T-helper 1 cell treated with Interleukin-12 subunit alpha and Interleukin-12 subunit beta and Interleukin-4 antibody, amounts not matched to agents 30 ng/mL and 1 ng/mL, for 36 hours (primary cell): ENCODE data around the gene NTN3. TPM values are rescaled to one million over a fixed set of nuclear protein-coding genes. Genes with fewer than 3 reads are reported as not detected.

ENCODE experiments used
- intact Hi-C: fragments of 100-400 bp; cut with micrococcal nuclease; formaldehyde crosslinking; loops from one replicate; pipeline ENCODE4 v1.15.1; 2024
- total RNA-seq: library from RNA; stranded (reverse); gene quantifications from 2 replicates; pipeline ENCODE4 v1.2.3, GENCODE V29; 2022

Gene NTN3
- total RNA-seq, 1 donor from 2014 or later = not detected

GRCh38 chr16:2464333-2464732, 6.8 kb upstream of the NTN3 start:
- intact Hi-C loops = no loop called here

DNA sequence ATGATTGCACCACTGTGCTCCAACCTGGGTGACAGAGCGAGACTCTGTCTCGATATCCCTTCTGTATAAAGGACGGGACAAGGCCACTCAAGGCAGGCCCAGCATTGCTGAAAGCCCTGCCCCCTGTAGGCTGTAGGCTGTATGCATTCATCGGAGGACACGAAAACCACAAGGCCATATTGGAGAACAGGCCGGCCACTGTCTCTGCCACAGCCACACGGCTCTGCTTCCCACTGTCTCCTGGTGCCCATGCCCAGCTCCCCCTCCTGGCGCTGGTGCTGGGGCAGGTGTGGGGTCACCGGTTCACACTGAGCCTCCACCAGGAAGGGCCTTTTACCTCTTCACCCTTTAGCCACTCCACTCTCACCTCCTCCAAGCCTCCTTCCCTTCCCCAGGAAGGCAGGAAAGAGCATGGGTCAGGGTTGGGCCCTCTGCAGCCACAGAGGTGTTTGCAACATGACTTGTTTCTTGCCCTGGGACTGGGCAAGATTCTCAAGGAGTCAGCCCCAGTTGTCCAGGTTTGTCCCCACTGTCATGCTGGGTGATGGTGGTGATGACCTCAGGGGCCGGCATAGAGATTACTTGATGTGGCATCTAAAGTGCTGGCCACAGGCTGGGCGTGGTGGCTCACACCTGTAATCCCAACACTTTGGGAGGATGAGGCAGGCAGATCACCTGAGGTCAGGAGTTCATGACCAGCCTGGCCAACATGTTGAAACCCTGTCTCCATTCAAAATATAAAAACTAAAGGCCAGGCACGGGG, 5.3 kb upstream of the NTN3 start:
- intact Hi-C loops = no loop called here

GRCh38 chr16:2466667-2467527, 4.2 kb upstream of the NTN3 start:
- intact Hi-C loops = no loop called here

GRCh38 chr16:2467528-2468232, 3.4 kb upstream of the NTN3 start:
- intact Hi-C loops = no loop called here

- intact Hi-C loops = no loop called here
Measured at GRCh38 chr16:2468233-2468724, 2.8 kb upstream of the NTN3 start.

DNA sequence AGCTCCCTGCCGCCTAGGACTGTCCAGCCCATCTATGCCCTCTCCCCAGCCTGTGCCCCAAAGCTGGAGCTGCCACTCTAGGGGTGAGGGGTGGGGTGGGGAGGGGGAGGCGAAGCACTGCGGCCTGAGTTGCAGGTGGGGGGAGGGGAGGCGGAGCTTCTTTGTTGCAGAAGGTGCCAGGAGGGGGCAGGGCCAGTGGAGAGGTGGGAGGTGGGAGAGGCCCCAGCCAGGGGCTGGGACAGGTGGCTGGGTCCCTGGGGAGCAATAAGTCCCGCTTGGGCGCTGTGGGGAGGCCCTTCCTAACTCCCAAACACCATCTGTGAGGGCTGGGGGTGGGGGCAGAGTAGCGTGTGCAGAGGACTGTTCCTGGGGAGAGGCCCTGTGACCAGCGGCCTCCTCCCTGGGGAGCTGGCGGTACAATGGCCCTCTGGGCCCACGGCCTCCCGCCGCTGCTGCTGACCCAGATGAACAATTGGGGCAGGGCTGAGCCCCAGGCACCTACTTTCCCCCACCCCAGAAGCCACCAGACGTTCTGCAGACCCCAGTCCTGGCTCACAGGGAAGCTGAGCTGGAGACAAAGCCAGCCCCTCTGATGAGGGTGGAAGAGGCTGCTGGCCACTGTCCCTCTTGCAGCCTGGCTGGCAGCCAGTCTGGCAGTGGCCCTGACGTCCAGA, 2.2 kb upstream of the NTN3 start:
- intact Hi-C loops = no loop called here

GRCh38 chr16:2469399-2470233, 1.5 kb upstream of the NTN3 start:
- intact Hi-C loops = no loop called here

- intact Hi-C loops = no loop called here
Measured at GRCh38 chr16:2470234-2470601, 879 bp upstream of the NTN3 start.

DNA sequence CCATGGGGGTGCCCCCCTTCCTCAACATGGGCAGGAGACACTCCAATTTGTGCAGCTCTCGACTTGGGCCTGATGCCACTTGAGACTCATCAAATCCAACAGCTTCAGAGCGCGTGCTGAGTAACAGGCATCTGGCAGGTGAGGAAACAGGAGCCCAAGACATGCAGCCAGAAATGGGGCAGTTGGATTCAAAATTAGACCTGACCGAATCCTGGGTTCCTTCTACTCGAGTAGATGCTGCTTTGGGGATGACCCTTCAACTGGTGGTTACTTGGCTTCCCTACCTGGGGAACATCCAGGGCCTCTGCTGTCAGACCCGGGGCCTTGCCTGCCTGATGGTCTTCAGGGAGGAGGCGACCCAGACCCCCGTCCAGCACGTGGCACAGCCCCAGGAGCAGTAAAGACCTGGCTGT, 488 bp upstream of the NTN3 start:
- intact Hi-C loops = no loop called here

GRCh38 chr16:2471653-2472487, 773 bp downstream of the NTN3 start:
- intact Hi-C loops = no loop called here

DNA sequence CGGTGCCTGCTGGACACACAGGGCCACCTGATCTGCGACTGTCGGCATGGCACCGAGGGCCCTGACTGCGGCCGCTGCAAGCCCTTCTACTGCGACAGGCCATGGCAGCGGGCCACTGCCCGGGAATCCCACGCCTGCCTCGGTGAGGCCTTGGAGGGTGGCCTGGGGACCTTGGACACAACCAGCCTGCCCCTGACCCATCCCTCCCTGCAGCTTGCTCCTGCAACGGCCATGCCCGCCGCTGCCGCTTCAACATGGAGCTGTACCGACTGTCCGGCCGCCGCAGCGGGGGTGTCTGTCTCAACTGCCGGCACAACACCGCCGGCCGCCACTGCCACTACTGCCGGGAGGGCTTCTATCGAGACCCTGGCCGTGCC, 1.4 kb downstream of the NTN3 start:
- intact Hi-C loops = no loop called here

- intact Hi-C loops = no loop called here
Measured at GRCh38 chr16:2472885-2473445, 1.9 kb downstream of the NTN3 start.

GRCh38 chr16:2473446-2473926, 2.4 kb downstream of the NTN3 start:
- intact Hi-C loops = no loop called here

GRCh38 chr16:2473999-2474876, 3.1 kb downstream of the NTN3 start:
- intact Hi-C loops = no loop called here

DNA sequence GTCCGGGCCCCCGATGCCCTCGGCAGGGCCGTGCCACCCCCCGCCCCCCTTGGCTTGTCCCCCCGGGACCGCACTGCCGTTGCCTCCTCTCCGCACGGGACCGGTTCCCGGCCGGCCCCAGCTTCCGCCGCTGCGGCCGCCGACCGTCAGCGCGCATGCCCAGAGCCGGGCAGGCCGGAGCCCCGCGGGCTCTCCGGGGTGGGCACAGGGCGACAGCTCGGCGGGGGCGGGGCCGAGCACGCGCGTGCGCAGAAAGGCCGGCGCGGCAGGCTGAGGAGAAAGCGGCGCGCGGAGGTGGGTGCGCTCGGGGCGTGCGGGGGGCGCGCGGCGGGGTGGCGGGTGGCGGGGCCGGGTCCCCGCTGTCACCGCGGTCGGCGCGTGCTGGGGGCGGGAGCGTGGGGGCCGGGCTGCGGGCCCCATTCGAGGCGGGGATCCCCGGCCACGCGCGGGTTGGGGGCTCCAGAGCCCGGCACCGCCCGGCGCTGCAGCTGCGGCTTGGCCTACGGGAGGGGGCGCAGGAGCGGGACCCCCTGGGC, 3.8 kb downstream of the NTN3 start, which contains the start of gene TBC1D24:
Gene TBC1D24, plus strand, starts transcription at position 251 of the 536 bp plus-strand sequence. CDS start 21,022 bp downstream, outside the sequence.
- intact Hi-C loops = no loop called here

DNA sequence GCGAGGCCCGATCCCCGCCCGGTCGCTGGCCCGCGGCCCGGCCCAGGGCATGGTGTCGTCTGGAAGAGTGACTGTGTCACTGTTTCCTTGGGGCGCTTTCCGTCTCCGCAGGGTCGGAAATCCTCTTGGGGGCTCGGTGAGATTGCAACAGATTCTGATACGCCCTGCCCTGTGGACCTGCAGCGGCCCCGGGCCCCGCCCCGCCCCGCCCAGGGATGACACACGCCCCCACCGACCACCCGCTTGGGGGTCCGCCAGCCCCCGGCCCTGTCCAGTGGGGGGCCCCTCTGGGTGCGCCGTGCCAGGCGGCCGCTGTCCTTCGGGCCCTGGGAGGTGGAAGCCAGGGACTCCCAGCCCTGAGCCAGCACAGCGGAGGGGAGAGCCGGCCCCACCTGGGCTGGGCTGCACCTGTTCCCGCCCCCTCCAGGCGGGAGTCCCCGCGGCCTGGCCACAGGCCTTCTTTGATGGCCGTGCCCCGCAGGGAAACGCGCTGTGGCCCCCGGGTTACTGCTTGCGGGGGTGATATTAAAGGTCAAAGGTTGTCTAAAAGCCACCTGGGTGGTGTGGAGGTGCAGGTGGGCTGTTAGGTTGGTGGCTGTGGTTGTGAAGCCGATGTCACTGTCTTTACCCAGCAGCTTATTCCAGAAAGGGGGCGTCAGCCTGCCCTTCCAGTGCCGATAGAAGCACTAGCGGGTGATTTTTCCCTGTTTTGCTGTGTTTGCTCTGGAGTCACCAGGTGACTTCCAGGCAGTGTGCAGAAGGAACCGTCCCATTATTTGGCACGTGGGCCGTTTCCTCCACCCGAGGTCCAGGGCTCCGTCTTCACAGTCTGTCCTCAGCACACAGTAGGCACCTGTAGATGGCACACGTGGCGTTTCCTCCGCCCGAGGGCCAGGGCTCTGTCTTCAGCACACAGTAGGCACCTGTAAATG, 4.6 kb downstream of the NTN3 start:
- intact Hi-C loops = no loop called here

DNA sequence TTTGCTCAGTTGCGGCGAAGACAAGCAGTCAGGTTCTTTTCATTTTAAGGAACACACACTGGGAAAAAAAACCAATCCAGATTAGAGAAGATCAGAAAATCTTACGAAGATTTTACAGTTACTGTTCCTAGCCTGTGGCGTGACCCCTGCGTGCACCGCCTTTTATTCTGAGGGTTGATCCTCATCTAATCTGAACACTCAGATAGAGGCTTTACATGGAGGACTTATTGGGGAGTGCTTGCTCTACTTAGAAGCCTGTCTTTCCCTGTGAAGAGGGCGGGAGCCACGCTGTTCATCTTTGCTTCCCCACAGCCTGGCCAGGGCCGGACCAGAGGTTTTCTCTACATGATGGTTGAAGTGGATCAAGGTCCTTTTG, 5.2 kb downstream of the NTN3 start:
- intact Hi-C loops = no loop called here
